OCI-LY1 (cell line): ENCODE data around the gene BICD1.

Experiments
- EZH2 ChIP-seq: fragments of 200-600 bp; sonication (generic), shearing (Covaris generic); IDR thresholded peaks from 2 replicates; pipeline ENCODE4 v1.8.0; 2017; ENCODE audit warnings: borderline replicate concordance, mixed run types, mild to moderate bottlenecking, antibody characterized with exemption, low read length, moderate library complexity, mixed read lengths
- TF ChIP-seq, protein P1 (sequence below): fragments of 200-600 bp; sonication (generic), shearing (Covaris generic); IDR thresholded peaks from 2 replicates; pipeline ENCODE4 v1.5.1; 2017; ENCODE audit warnings: mild to moderate bottlenecking, antibody characterized with exemption, low read length, moderate library complexity, mixed read lengths

DNA sequence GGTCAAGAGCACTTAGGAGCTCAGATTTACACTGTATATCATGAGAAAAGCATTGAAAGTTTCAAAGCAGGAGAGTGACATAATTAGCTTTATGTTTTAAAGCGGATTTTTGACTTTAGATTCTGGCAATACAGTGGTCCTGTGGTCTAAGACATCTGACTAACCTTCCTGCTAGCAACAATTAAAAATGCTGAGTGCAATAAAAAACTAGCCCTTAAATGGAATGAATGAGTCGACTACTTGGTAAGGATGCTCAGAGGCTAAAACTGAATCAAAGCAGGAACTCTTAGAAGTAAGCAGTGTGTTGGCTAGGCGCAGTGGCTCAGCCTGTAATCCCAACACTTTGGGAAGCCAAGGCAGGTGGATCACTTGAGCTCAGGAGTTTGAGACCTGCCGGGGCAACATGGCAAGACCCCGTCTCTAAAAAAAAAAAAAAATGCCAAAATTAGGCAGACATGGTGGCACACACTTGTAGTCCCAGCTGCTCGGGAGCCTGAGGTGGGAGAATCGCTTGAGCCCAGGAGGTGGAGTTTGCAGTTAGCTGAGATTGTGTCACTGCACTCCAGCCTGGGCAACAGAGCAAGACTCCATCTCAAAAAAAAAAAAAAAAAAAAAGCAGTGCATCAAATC lies 18.9 kb downstream of the BICD1 start:
- TF ChIP-seq, protein P1, sequence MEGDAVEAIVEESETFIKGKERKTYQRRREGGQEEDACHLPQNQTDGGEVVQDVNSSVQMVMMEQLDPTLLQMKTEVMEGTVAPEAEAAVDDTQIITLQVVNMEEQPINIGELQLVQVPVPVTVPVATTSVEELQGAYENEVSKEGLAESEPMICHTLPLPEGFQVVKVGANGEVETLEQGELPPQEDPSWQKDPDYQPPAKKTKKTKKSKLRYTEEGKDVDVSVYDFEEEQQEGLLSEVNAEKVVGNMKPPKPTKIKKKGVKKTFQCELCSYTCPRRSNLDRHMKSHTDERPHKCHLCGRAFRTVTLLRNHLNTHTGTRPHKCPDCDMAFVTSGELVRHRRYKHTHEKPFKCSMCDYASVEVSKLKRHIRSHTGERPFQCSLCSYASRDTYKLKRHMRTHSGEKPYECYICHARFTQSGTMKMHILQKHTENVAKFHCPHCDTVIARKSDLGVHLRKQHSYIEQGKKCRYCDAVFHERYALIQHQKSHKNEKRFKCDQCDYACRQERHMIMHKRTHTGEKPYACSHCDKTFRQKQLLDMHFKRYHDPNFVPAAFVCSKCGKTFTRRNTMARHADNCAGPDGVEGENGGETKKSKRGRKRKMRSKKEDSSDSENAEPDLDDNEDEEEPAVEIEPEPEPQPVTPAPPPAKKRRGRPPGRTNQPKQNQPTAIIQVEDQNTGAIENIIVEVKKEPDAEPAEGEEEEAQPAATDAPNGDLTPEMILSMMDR: no peak
- no peak for TF ChIP-seq EZH2
